ENCODE results near the gene JAG1. TPM values are rescaled to one million over a fixed set of nuclear protein-coding genes. Genes with fewer than 3 reads are reported as not detected.

JAG1 gene
- total and polyA plus RNA-seq, 2 of the 4 experiments (the other 2 are of a cell fraction), result 10.2 to 22.6 TPM

- POLR2A ChIA-PET (ENCODE audit: unreplicated experiment), result no interaction called here
- Histone ChIP-seq H2BK20ac (ENCODE audit: low read depth, low read length) (no peak overlapping the region), H2BK15ac (ENCODE audit: low read depth, low read length) (no peak overlapping the region), H3K56ac (ENCODE audit: extremely low read depth, insufficient read depth, low read length) (no peak overlapping the region), H4K5ac (ENCODE audit: low read depth, low read length) (no peak overlapping the region), H4K8ac (ENCODE audit: low read depth in 2 of 2, low read length in 2 of 2) (no peak overlapping the region), H3K14ac (replicated peaks; ENCODE audit: low read depth, low read length) (no peak overlapping the region), H3K4me3 (ENCODE audit: insufficient read depth, low read depth, low read length) (no peak overlapping the region), H3K27me3 (ENCODE audit: control insufficient read depth, insufficient read depth, low read length) (no peaks in the 10 kb centered on the region; the same call in 1 of the 2 replicates), H3K4me2 (ENCODE audit: low read depth, low read length) (no peak overlapping the region), H3K9me3 (ENCODE audit: control insufficient read depth, insufficient read depth, low read length) (no peaks in the 10 kb centered on the region), H2AK5ac (ENCODE audit: low read depth, low read length) (no peak overlapping the region), H3K4me1 (ENCODE audit: control insufficient read depth, insufficient read depth, low read length) (no peaks in the 10 kb centered on the region), H3K27ac (ENCODE audit: insufficient read depth, low read length) (no peak overlapping the region), H3K4ac (ENCODE audit: low read depth, low read length) (no peak overlapping the region), H3K18ac (ENCODE audit: low read depth, low read length) (no peak overlapping the region), H3K9me1 (ENCODE audit: insufficient read depth, low read length) (no peaks in the 10 kb centered on the region; the same call in 1 of the 2 replicates), H4K91ac (ENCODE audit: insufficient read depth, low read depth, low read length) (no peak overlapping the region), H2AFZ (replicated peaks; ENCODE audit: low read length, poor library complexity) (no peak overlapping the region), H3K79me1 (ENCODE audit: low read depth in 1 of 2, low read length in 2 of 2) (no peaks in the 10 kb centered on the region), H3K9ac (ENCODE audit: low read depth, low read length) (no peak overlapping the region), H2AK9ac (replicated peaks; ENCODE audit: low read depth, low read length, poor library complexity) (no peak overlapping the region), H2BK5ac (ENCODE audit: low read depth, low read length, poor library complexity, severe bottlenecking) (no peak overlapping the region), H4K20me1 (ENCODE audit: insufficient read depth, low read length) (no peaks in the 10 kb centered on the region), H2BK120ac (ENCODE audit: low read depth, low read length) (no peak overlapping the region), H3K23ac (ENCODE audit: low read depth, low read length) (no peak overlapping the region), H3K36me3 (ENCODE audit: control insufficient read depth, insufficient read depth, low read length) (no peaks in the 10 kb centered on the region)
- TF ChIP-seq FOS (IDR thresholded peaks at IDR 0.05; ENCODE audit: low read depth, low read length) (no peak), BHLHE40 (IDR thresholded peaks at IDR 0.05; ENCODE audit: low read depth, low read length) (no peak), RFX5 (IDR thresholded peaks at IDR 0.05; ENCODE audit: low read depth, low read length) (no peak), MAZ (IDR thresholded peaks at IDR 0.05; ENCODE audit: borderline replicate concordance, low read depth, low read length) (no peak), POLR2A (IDR thresholded peaks at IDR 0.05; ENCODE audit: low read depth, low read length) (no peak), RCOR1 (IDR thresholded peaks at IDR 0.05; ENCODE audit: insufficient replicate concordance, low read length) (no peak), MAFK (IDR thresholded peaks at IDR 0.05; ENCODE audit: low read depth, low read length) (no peak)
- no CpG with 5 or more reads among the region's 1 CpG for WGBS, 2 experiments (ENCODE audit: extremely low coverage in 2 of 2, insufficient read length in 1 of 2)
- intact Hi-C loops (cut with micrococcal nuclease) (no loop called here), in situ Hi-C loops (cut with MboI; ENCODE audit: low sequenced_read_pairs) (no loop called here), dilution Hi-C loops (cut with HindIII; ENCODE audit: low sequenced_read_pairs, unreplicated experiment) (no loop called here)
- no peak for DNase-seq
- ATAC-seq (ENCODE audit: low read depth), result no peak
- BruUV-seq (replicated peaks), result no TSS peak
- CTCF ChIA-PET, result interaction anchor here (0.6 kb wide), 1 partner anchor 194 kb away, joined by 5 read pairs; no protein-coding TSS in a partner anchor
Measured at GRCh38 chr20:10689385-10689784, 15.6 kb upstream of the JAG1 start.

All from IMR-90 (cell line).